Neural cell (in vitro differentiated cells): ENCODE measurements around the gene CD300H. TPM values are rescaled to one million over a fixed set of nuclear protein-coding genes. Genes with fewer than 3 reads are reported as not detected.

Source experiments
- H2AFZ ChIP-seq: fragments of 200-600, 300-800 bp; sonication (generic), shearing (Covaris generic); 2 replicates; pipeline ENCODE4 v1.6.0; 2014; ENCODE audit warnings: low read depth, mild to moderate bottlenecking, antibody characterized with exemption, low read length, moderate library complexity
- H3F3A ChIP-seq: fragments of 200-600 bp; shearing (Covaris generic); 2 replicates; pipeline ENCODE4 v1.6.1; 2016; ENCODE audit warnings: mild to moderate bottlenecking, moderate library complexity, mixed read lengths, antibody characterized with exemption, low read length; ENCODE audit not compliant: insufficient read depth, poor library complexity, severe bottlenecking
- H3K27ac ChIP-seq: fragments of 200-600, 300-800 bp; sonication (generic), shearing (Covaris generic); 2 replicates; pipeline ENCODE4 v1.5.1; 2014; ENCODE audit warnings: mild to moderate bottlenecking, low read length, moderate library complexity
- H3K27me3 ChIP-seq: fragments of 300-800, 200-600 bp; sonication (generic), shearing (Covaris generic); 2 replicates; pipeline ENCODE4 v1.6.0; 2014; ENCODE audit warnings: mild to moderate bottlenecking, low read depth, low read length, moderate library complexity; ENCODE audit not compliant: insufficient read depth
- H3K36me3 ChIP-seq: fragments of 300-800, 200-600 bp; sonication (generic), shearing (Covaris generic); 2 replicates; pipeline ENCODE4 v1.5.1; 2014; ENCODE audit warnings: mild to moderate bottlenecking, antibody characterized with exemption, low read length, moderate library complexity; ENCODE audit not compliant: insufficient read depth
- H3K4me2 ChIP-seq: fragments of 300-800, 200-600 bp; sonication (generic), shearing (Covaris generic); 2 replicates; pipeline ENCODE4 v1.6.0; 2014; ENCODE audit warnings: mild to moderate bottlenecking, low read length
- H3K4me3 ChIP-seq: fragments of 300-800, 200-600 bp; sonication (generic), shearing (Covaris generic); 2 replicates; pipeline ENCODE4 v1.5.1; 2014; ENCODE audit warnings: mild to moderate bottlenecking, low read length, moderate library complexity
- H3K79me2 ChIP-seq: fragments of 200-600 bp; shearing (Covaris generic); replicated peaks from 2 replicates; pipeline ENCODE4 v1.6.0; 2014; ENCODE audit warnings: mild to moderate bottlenecking, low read length, moderate library complexity; ENCODE audit not compliant: insufficient read depth
- H3K9ac ChIP-seq: fragments of 300-800, 200-600 bp; sonication (generic), shearing (Covaris generic); 2 replicates; pipeline ENCODE4 v1.6.1; 2016; ENCODE audit warnings: mild to moderate bottlenecking, low read length, mixed read lengths
- H3K9me2 ChIP-seq: fragments of 200-600 bp; shearing (Covaris generic); 2 replicates; pipeline ENCODE4 v1.6.1; 2016; ENCODE audit warnings: mild to moderate bottlenecking, low read length, mixed read lengths; ENCODE audit not compliant: insufficient read depth
- H3K9me3 ChIP-seq: fragments of 200-600, 300-800 bp; sonication (generic), shearing (Covaris generic); 2 replicates; pipeline ENCODE4 v1.6.1; 2016; ENCODE audit warnings: mild to moderate bottlenecking, mixed run types, low read length, moderate library complexity, mixed read lengths
- H4K20me1 ChIP-seq: fragments of 200-600 bp; shearing (Covaris generic); 2 replicates; pipeline ENCODE4 v1.6.1; 2016; ENCODE audit warnings: mild to moderate bottlenecking, mixed run types; ENCODE audit not compliant: insufficient read depth
- CTCF ChIP-seq: fragments of 450-650 bp; IDR thresholded peaks from 2 replicates; pipeline ENCODE4 v1.5.1; 2014; ENCODE audit warnings: antibody characterized with exemption, mild to moderate bottlenecking, moderate library complexity; ENCODE audit not compliant: poor library complexity, severe bottlenecking
- EP300 ChIP-seq: fragments of 450-650 bp; conservative IDR thresholded peaks from 2 replicates; pipeline ENCODE4 v1.6.1; 2014; ENCODE audit warnings: antibody characterized with exemption, mild to moderate bottlenecking, moderate library complexity; ENCODE audit not compliant: poor library complexity, severe bottlenecking
- EZH2 ChIP-seq: fragments of 200-600, 300-800 bp; shearing (Covaris generic), sonication (generic); IDR thresholded peaks from 2 replicates; pipeline ENCODE4 v1.6.1; 2014; ENCODE audit warnings: antibody characterized with exemption, low read length, borderline replicate concordance, mild to moderate bottlenecking; ENCODE audit not compliant: insufficient read depth, poor library complexity, severe bottlenecking
- MXI1 ChIP-seq: fragments of 450-650 bp; conservative IDR thresholded peaks from 2 replicates; pipeline ENCODE4 v1.6.1; 2014; ENCODE audit warnings: antibody characterized with exemption, mild to moderate bottlenecking; ENCODE audit not compliant: poor library complexity, severe bottlenecking
- POLR2AphosphoS5 ChIP-seq: IDR thresholded peaks from 2 replicates; pipeline ENCODE4 v1.6.1; 2012
- RAD21 ChIP-seq: fragments of 450-650 bp; conservative IDR thresholded peaks from 2 replicates; pipeline ENCODE4 v1.6.1; 2014; ENCODE audit warnings: antibody characterized with exemption, mild to moderate bottlenecking, moderate library complexity
- SMC3 ChIP-seq: fragments of 450-650 bp; conservative IDR thresholded peaks from 2 replicates; pipeline ENCODE4 v1.6.1; 2014; ENCODE audit warnings: antibody characterized with exemption, mild to moderate bottlenecking, moderate library complexity; ENCODE audit not compliant: poor library complexity
- TAF1 ChIP-seq: IDR thresholded peaks from 2 replicates; pipeline ENCODE4 v1.6.1; 2012; ENCODE audit warnings: low read depth
- polyA plus RNA-seq: library from polyadenylated mRNA; depleted of rRNA; stranded (reverse); fragments of >200 nt; gene quantifications from 2 replicates; pipeline ENCODE4 v1.2.3, GENCODE V29; 2014
- TF ChIP-seq, protein P1 (sequence below): IDR thresholded peaks from 2 replicates; pipeline ENCODE4 v1.6.1; 2012; ENCODE audit warnings: borderline replicate concordance

CD300H gene
- polyA plus RNA-seq, 1 donor from 2014 or later: not detected

GRCh38 chr17:74531231-74531761 lies 36.0 kb downstream of the CD300H start, which contains the start of gene CD300LB:
Gene CD300LB, minus strand, starts transcription at chr17:74531475. Its CDS starts 125 bp downstream, at chr17:74531350.
- no peak within 1 kb of the TSS for H3K4me2 ChIP-seq
- H3K9me2 ChIP-seq: no peaks in the 10 kb centered on the region
- no peak within 1 kb of the TSS for H3K27ac ChIP-seq
- H3K27me3 ChIP-seq: no peaks in the 10 kb centered on the region
- H3K79me2 ChIP-seq: no peaks in the 10 kb centered on the region
- H3F3A ChIP-seq: no peaks in the 10 kb centered on the region
- no peak within 1 kb of the TSS for H3K9ac ChIP-seq
- H2AFZ ChIP-seq: no peak within 1 kb of the TSS
- no peak for TF ChIP-seq TAF1
- no peak for TF ChIP-seq RAD21
- TF ChIP-seq MXI1: no peak
- no peak for TF ChIP-seq POLR2AphosphoS5
- TF ChIP-seq, protein P1, sequence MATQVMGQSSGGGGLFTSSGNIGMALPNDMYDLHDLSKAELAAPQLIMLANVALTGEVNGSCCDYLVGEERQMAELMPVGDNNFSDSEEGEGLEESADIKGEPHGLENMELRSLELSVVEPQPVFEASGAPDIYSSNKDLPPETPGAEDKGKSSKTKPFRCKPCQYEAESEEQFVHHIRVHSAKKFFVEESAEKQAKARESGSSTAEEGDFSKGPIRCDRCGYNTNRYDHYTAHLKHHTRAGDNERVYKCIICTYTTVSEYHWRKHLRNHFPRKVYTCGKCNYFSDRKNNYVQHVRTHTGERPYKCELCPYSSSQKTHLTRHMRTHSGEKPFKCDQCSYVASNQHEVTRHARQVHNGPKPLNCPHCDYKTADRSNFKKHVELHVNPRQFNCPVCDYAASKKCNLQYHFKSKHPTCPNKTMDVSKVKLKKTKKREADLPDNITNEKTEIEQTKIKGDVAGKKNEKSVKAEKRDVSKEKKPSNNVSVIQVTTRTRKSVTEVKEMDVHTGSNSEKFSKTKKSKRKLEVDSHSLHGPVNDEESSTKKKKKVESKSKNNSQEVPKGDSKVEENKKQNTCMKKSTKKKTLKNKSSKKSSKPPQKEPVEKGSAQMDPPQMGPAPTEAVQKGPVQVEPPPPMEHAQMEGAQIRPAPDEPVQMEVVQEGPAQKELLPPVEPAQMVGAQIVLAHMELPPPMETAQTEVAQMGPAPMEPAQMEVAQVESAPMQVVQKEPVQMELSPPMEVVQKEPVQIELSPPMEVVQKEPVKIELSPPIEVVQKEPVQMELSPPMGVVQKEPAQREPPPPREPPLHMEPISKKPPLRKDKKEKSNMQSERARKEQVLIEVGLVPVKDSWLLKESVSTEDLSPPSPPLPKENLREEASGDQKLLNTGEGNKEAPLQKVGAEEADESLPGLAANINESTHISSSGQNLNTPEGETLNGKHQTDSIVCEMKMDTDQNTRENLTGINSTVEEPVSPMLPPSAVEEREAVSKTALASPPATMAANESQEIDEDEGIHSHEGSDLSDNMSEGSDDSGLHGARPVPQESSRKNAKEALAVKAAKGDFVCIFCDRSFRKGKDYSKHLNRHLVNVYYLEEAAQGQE: no peak
- TF ChIP-seq CTCF: no peak
- TF ChIP-seq SMC3: no peak
- TF ChIP-seq EP300: no peak
- TF ChIP-seq EZH2: no peak
- no peak within 1 kb of the TSS for H3K4me3 ChIP-seq
- H3K36me3 ChIP-seq: no peaks in the 10 kb centered on the region
- no peaks in the 10 kb centered on the region for H3K9me3 ChIP-seq
- no peaks in the 10 kb centered on the region for H4K20me1 ChIP-seq

DNA sequence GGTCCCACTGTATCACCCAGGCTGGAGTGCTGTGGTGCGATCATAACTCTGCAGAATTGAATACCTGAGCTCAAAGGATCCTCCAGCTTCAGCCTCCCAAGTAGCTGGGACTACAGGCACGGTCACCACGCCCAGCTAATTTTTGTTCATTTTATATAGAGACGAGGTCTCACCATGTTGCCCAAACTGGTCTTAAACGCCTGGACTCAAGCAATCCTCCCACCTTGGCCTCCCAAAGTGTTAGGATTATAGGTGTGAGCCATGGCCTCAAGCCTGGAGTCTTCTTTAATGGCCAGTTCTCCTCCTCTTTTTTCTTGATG lies 36.5 kb downstream of the CD300H start:
- H3K27me3 ChIP-seq: no peaks in the 10 kb centered on the region
- H3K9me2 ChIP-seq: no peaks in the 10 kb centered on the region
- H3K4me2 ChIP-seq: no peak overlapping the region
- H3K4me3 ChIP-seq: no peak overlapping the region
- no peak overlapping the region for H3K27ac ChIP-seq
- no peak overlapping the region for H2AFZ ChIP-seq
- TF ChIP-seq POLR2AphosphoS5 (no peak), MXI1 (no peak), EP300 (no peak), RAD21 (no peak), EZH2 (no peak), SMC3 (no peak)
- TF ChIP-seq, protein P1: no peak
- no peaks in the 10 kb centered on the region for H3F3A ChIP-seq
- no peaks in the 10 kb centered on the region for H3K36me3 ChIP-seq
- H4K20me1 ChIP-seq: no peaks in the 10 kb centered on the region
- no peaks in the 10 kb centered on the region for H3K9me3 ChIP-seq
- H3K9ac ChIP-seq: no peak overlapping the region
- H3K79me2 ChIP-seq: no peaks in the 10 kb centered on the region
